ENCODE measurements around the gene RPL32. TPM values are rescaled to one million over a fixed set of nuclear protein-coding genes. Genes with fewer than 3 reads are reported as not detected.
"Not testable (repeated sequence)": the region's sequence is repeated elsewhere in the genome, so short reads cannot be mapped to it uniquely, and the experiment has no call there.

The RPL32 gene
- total RNA-seq, 3 donors from 2014 or later (not counting 1 experiment from before 2014, with no cell fraction given), result 1,034 to 1,328 (median 1,277) TPM

DNA sequence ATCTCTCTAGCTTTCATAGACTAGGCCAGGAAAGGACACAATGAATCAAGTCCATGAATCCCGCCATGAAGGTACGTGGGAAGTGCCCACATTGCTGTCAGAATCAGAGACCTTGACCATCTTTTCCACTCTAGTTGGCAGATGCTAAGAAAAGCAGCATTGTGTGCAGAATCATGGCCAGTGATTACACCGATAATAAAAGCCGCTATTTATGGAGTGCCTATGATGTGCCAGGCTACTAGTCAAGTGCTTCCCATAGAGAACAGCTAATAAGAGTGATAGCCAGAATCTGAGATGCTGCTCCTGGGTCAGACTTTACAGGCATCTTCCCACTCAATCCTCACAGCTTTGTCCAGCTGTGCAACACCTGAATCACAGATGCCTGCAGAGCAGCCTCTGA, 13.2 kb upstream of the RPL32 start:
- H3K4me3 Mint-ChIP-seq, result no peak overlapping the region

GRCh38 chr3:12853847-12854246, 12.5 kb upstream of the RPL32 start:
- H3K9me3 Mint-ChIP-seq; H3K4me3 ChIP-seq (ENCODE audit: low read length); H3K27ac Mint-ChIP-seq; H3K27me3 ChIP-seq (ENCODE audit: control insufficient read depth, insufficient read depth, low read length); H3K4me3 Mint-ChIP-seq; H3K27ac ChIP-seq (ENCODE audit: low read length); H3K4me1 Mint-ChIP-seq; H3K9me3 ChIP-seq (ENCODE audit: control insufficient read depth, insufficient read depth, low read length); H3K36me3 Mint-ChIP-seq; ATAC-seq; H3K4me1 ChIP-seq (ENCODE audit: control insufficient read depth, insufficient read depth, low read length); DNase-seq; H3K36me3 ChIP-seq (ENCODE audit: control insufficient read depth, insufficient read depth, low read length); intact Hi-C loops (cut with micrococcal nuclease): not testable (repeated sequence)
- peaks cover 12 to 16% of the 10 kb centered on the region in 2 donors for H3K27me3 Mint-ChIP-seq (ENCODE audit: low read depth in 2 of 2)
- 70% methylated on average over 2 of the region's 2 CpGs for WGBS (ENCODE audit: insufficient coverage)

More for the DNA sequence above, 13.2 kb upstream of the RPL32 start:
- no peak overlapping the region for H3K27ac Mint-ChIP-seq
- intact Hi-C loops (cut with micrococcal nuclease), result no loop called here
- Histone ChIP-seq H3K36me3 (ENCODE audit: control insufficient read depth, insufficient read depth, low read length) (no peaks in the 10 kb centered on the region), H3K4me1 (ENCODE audit: control insufficient read depth, insufficient read depth, low read length) (no peaks in the 10 kb centered on the region), H3K9me3 (ENCODE audit: control insufficient read depth, insufficient read depth, low read length) (no peaks in the 10 kb centered on the region), H3K27me3 (ENCODE audit: control insufficient read depth, insufficient read depth, low read length) (no peaks in the 10 kb centered on the region), H3K27ac (ENCODE audit: low read length) (no peak overlapping the region), H3K4me3 (ENCODE audit: low read length) (no peak overlapping the region)
- 92% methylated on average over 4 of the region's 4 CpGs for WGBS (ENCODE audit: insufficient coverage)
- ATAC-seq (no peak), DNase-seq (no peak)
- peaks cover 12 to 16% of the 10 kb centered on the region in 2 donors for H3K27me3 Mint-ChIP-seq (ENCODE audit: low read depth in 2 of 2)
- no peaks in the 10 kb centered on the region for H3K9me3 Mint-ChIP-seq
- no peaks in the 10 kb centered on the region for H3K36me3 Mint-ChIP-seq
- TF ChIP-seq CTCF (IDR thresholded peaks at IDR 0.05), result no peak
- H3K4me1 Mint-ChIP-seq, result no peaks in the 10 kb centered on the region

DNA sequence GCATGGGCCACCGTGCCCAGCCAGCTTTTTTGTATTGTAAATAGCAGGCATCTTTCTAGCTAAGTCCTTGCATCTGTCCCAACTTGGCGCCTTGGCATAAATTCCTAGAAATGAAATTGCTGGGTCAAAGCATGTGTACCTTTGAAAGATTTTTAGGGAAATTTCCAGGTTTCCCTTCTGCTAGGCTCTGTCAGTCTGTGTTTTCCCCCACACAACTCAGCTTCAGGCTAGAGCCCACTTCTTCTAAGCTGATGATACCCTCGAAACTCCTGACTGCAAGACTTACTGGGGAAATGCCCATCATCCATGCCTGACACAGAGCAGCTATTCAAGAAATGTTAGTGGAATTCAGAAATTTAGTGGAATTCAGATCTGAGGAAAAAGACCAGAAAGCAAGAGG, 10.8 kb upstream of the RPL32 start:
- intact Hi-C loops (cut with micrococcal nuclease), result no loop called here
- TF ChIP-seq CTCF (IDR thresholded peaks at IDR 0.05), result no peak
- Mint-ChIP-seq H3K4me3 (no peak overlapping the region), H3K9me3 (no peaks in the 10 kb centered on the region), H3K27me3 (ENCODE audit: low read depth in 2 of 2) (peaks cover 12 to 16% of the 10 kb centered on the region in 2 donors), H3K36me3 (no peaks in the 10 kb centered on the region), H3K27ac (no peak overlapping the region), H3K4me1 (no peaks in the 10 kb centered on the region)
- H3K36me3 ChIP-seq (ENCODE audit: control insufficient read depth, insufficient read depth, low read length), result no peaks in the 10 kb centered on the region
- H3K9me3 ChIP-seq (ENCODE audit: control insufficient read depth, insufficient read depth, low read length), result no peaks in the 10 kb centered on the region
- H3K4me1 ChIP-seq (ENCODE audit: control insufficient read depth, insufficient read depth, low read length), result no peaks in the 10 kb centered on the region
- WGBS (ENCODE audit: insufficient coverage), result 75% methylated on average over 3 of the region's 3 CpGs
- H3K27ac ChIP-seq (ENCODE audit: low read length), result no peak overlapping the region
- H3K27me3 ChIP-seq (ENCODE audit: control insufficient read depth, insufficient read depth, low read length), result no peaks in the 10 kb centered on the region
- H3K4me3 ChIP-seq (ENCODE audit: low read length), result no peak overlapping the region
- ATAC-seq, result no peak
- DNase-seq, result no peak

- H3K36me3 ChIP-seq (ENCODE audit: control insufficient read depth, insufficient read depth, low read length), result no peaks in the 10 kb centered on the region
- Mint-ChIP-seq H3K27me3 (ENCODE audit: low read depth in 2 of 2) (no peaks in the 10 kb centered on the region), H3K4me1 (peaks cover 9 to 10% of the 10 kb centered on the region in 2 donors), H3K27ac (no peak overlapping the region), H3K36me3 (no peaks in the 10 kb centered on the region), H3K4me3 (no peak overlapping the region), H3K9me3 (no peaks in the 10 kb centered on the region)
- DNase-seq, result no peak
- H3K4me1 ChIP-seq (ENCODE audit: control insufficient read depth, insufficient read depth, low read length), result peaks cover 7% of the 10 kb centered on the region
- no peak overlapping the region for H3K4me3 ChIP-seq (ENCODE audit: low read length)
- H3K27me3 ChIP-seq (ENCODE audit: control insufficient read depth, insufficient read depth, low read length), result no peaks in the 10 kb centered on the region
- H3K9me3 ChIP-seq (ENCODE audit: control insufficient read depth, insufficient read depth, low read length), result no peaks in the 10 kb centered on the region
- intact Hi-C loops (cut with micrococcal nuclease), result loop anchor here (10.0 kb wide), 1 partner anchor 1809 kb away; the partner anchor contains the start of gene CCDC174
- no peak overlapping the region for H3K27ac ChIP-seq (ENCODE audit: low read length)
- no peak for TF ChIP-seq CTCF (IDR thresholded peaks at IDR 0.05)
- WGBS (ENCODE audit: insufficient coverage), result 62% methylated on average over 1 of the region's 1 CpG
- ATAC-seq, result no peak
Measured at GRCh38 chr3:12845811-12846210, 4.4 kb upstream of the RPL32 start.
